ENCODE data around the gene BCL2L2.

The BCL2L2 gene

GRCh38 chr14:23281247-23281646 is 25.4 kb upstream of the BCL2L2 start:
- ATAC-seq: no peak
- no peak for TF ChIP-seq ESRRG (CRISPR knock-in tag; IDR thresholded peaks at IDR 0.05)

- TF ChIP-seq ISL1 (CRISPR knock-in tag; IDR thresholded peaks at IDR 0.05): no peak
- no peak for TF ChIP-seq POU6F1 (CRISPR knock-in tag; IDR thresholded peaks at IDR 0.05; ENCODE audit: borderline replicate concordance, low read depth)
- no peak for TF ChIP-seq CSRNP3 (CRISPR knock-in tag; IDR thresholded peaks at IDR 0.05)
- no peak for TF ChIP-seq SNAI2 (CRISPR knock-in tag; IDR thresholded peaks at IDR 0.05)
- TF ChIP-seq, protein P1, sequence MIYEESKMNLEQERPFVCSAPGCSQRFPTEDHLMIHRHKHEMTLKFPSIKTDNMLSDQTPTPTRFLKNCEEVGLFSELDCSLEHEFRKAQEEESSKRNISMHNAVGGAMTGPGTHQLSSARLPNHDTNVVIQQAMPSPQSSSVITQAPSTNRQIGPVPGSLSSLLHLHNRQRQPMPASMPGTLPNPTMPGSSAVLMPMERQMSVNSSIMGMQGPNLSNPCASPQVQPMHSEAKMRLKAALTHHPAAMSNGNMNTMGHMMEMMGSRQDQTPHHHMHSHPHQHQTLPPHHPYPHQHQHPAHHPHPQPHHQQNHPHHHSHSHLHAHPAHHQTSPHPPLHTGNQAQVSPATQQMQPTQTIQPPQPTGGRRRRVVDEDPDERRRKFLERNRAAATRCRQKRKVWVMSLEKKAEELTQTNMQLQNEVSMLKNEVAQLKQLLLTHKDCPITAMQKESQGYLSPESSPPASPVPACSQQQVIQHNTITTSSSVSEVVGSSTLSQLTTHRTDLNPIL (CRISPR knock-in tag; IDR thresholded peaks at IDR 0.05; ENCODE audit: low read depth): no peak
- TF ChIP-seq ZNF8 (CRISPR knock-in tag; IDR thresholded peaks at IDR 0.05): no peak
- no peak for TF ChIP-seq PPARA (CRISPR knock-in tag; IDR thresholded peaks at IDR 0.05; ENCODE audit: borderline replicate concordance)
- no peak for TF ChIP-seq ZNF565 (CRISPR knock-in tag; conservative IDR thresholded peaks at IDR 0.05; ENCODE audit: low read depth)
- TF ChIP-seq ZNF70 (CRISPR knock-in tag; IDR thresholded peaks at IDR 0.05): no peak
- TF ChIP-seq OSR1 (CRISPR knock-in tag; IDR thresholded peaks at IDR 0.05): no peak
- no peak for TF ChIP-seq TSHZ2 (CRISPR knock-in tag; IDR thresholded peaks at IDR 0.05)
- TF ChIP-seq ARNTL (CRISPR knock-in tag; IDR thresholded peaks at IDR 0.05; ENCODE audit: borderline replicate concordance, low read depth): no peak
- no peak for TF ChIP-seq ESRRG (CRISPR knock-in tag; IDR thresholded peaks at IDR 0.05)
- ATAC-seq: no peak
Observed at GRCh38 chr14:23284654-23285529, 21.7 kb upstream of the BCL2L2 start.

DNA sequence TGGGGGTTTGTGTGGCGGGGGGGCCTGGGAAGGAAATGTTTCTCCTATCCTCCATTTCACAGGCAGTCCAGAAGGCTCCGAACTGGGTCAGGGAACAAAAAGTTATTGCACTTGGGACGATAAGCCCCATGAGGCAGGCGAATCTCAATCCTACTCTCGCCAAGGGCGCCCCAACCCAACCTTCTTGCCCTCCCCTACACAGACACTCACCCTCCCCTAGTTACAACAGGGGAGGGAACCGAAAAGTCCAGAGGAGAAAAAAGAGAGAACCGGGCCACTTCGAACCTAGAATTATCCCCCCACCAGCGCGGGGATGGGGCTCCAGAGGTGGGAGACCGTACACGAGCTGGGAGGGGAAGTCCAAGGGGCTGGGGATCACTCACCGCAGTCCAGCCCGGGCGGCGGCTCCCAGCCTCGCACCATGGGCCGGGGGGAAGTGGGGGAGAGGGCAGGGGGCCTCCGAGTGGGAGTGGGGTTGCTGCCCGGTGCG is 21.1 kb upstream of the BCL2L2 start:
- peak; percentile 54 for ATAC-seq
- TF ChIP-seq TCF4 (CRISPR knock-in tag; IDR thresholded peaks at IDR 0.05; ENCODE audit: borderline replicate concordance) (no peak), ZC3H10 (CRISPR knock-in tag; IDR thresholded peaks at IDR 0.05) (no peak), PPARA (CRISPR knock-in tag; IDR thresholded peaks at IDR 0.05; ENCODE audit: borderline replicate concordance) (no peak), OSR1 (CRISPR knock-in tag; IDR thresholded peaks at IDR 0.05) (no peak), ISL1 (CRISPR knock-in tag; IDR thresholded peaks at IDR 0.05) (no peak), BACH2 (CRISPR knock-in tag; IDR thresholded peaks at IDR 0.05; ENCODE audit: borderline replicate concordance) (no peak), ZFP3 (CRISPR knock-in tag; IDR thresholded peaks at IDR 0.05) (no peak), RARB (CRISPR knock-in tag; IDR thresholded peaks at IDR 0.05) (no peak), ARNTL (CRISPR knock-in tag; IDR thresholded peaks at IDR 0.05; ENCODE audit: borderline replicate concordance, low read depth) (no peak), ESRRG (CRISPR knock-in tag; IDR thresholded peaks at IDR 0.05) (no peak), CSDC2 (CRISPR knock-in tag; IDR thresholded peaks at IDR 0.05) (no peak), POU6F1 (CRISPR knock-in tag; IDR thresholded peaks at IDR 0.05; ENCODE audit: borderline replicate concordance, low read depth) (no peak)
- TF ChIP-seq, protein P2, sequence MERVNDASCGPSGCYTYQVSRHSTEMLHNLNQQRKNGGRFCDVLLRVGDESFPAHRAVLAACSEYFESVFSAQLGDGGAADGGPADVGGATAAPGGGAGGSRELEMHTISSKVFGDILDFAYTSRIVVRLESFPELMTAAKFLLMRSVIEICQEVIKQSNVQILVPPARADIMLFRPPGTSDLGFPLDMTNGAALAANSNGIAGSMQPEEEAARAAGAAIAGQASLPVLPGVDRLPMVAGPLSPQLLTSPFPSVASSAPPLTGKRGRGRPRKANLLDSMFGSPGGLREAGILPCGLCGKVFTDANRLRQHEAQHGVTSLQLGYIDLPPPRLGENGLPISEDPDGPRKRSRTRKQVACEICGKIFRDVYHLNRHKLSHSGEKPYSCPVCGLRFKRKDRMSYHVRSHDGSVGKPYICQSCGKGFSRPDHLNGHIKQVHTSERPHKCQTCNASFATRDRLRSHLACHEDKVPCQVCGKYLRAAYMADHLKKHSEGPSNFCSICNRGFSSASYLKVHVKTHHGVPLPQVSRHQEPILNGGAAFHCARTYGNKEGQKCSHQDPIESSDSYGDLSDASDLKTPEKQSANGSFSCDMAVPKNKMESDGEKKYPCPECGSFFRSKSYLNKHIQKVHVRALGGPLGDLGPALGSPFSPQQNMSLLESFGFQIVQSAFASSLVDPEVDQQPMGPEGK (CRISPR knock-in tag; IDR thresholded peaks at IDR 0.05; ENCODE audit: borderline replicate concordance): no peak
- TF ChIP-seq, protein P1 (CRISPR knock-in tag; IDR thresholded peaks at IDR 0.05; ENCODE audit: low read depth): no peak
